22Rv1 (cell line): ENCODE results near the gene PCDH9.

Experiments used
- H3K27ac ChIP-seq: fragments of 450-650 bp; 2 replicates; pipeline ENCODE4 v1.5.1; 2017
- ZFX ChIP-seq: fragments of 450-650 bp; IDR thresholded peaks from 2 replicates; pipeline ENCODE4 v1.6.1; 2017; ENCODE audit warnings: antibody characterized with exemption, borderline replicate concordance
- TF ChIP-seq, protein P1 (sequence below): fragments of 450-650 bp; IDR thresholded peaks from 2 replicates; pipeline ENCODE4 v1.5.1; 2017; ENCODE audit warnings: mild to moderate bottlenecking

The PCDH9 gene

GRCh38 chr13:66809485-66809884 is 420.7 kb downstream of the PCDH9 start:
- no peak for TF ChIP-seq ZFX
- TF ChIP-seq, protein P1, sequence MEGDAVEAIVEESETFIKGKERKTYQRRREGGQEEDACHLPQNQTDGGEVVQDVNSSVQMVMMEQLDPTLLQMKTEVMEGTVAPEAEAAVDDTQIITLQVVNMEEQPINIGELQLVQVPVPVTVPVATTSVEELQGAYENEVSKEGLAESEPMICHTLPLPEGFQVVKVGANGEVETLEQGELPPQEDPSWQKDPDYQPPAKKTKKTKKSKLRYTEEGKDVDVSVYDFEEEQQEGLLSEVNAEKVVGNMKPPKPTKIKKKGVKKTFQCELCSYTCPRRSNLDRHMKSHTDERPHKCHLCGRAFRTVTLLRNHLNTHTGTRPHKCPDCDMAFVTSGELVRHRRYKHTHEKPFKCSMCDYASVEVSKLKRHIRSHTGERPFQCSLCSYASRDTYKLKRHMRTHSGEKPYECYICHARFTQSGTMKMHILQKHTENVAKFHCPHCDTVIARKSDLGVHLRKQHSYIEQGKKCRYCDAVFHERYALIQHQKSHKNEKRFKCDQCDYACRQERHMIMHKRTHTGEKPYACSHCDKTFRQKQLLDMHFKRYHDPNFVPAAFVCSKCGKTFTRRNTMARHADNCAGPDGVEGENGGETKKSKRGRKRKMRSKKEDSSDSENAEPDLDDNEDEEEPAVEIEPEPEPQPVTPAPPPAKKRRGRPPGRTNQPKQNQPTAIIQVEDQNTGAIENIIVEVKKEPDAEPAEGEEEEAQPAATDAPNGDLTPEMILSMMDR: no peak
- no peak overlapping the region for H3K27ac ChIP-seq

DNA sequence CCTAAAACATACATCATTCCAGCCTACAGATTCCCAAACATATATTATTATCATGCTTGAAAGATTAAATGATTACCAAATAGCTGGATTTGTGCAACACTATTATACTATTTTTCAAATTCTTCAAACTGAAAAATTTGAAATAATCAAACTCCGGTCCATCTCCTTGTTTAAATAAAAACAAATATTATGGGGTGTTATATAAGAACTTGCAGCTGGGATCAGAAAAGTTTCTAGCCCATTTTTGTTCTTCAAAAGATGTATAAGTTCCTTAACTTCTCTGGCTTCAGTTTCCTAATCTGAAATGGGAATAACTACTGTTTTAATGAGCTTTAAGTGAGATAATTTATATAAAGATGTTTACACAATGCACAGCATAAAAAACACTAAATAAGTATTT is 422.9 kb downstream of the PCDH9 start:
- H3K27ac ChIP-seq: no peak overlapping the region
- TF ChIP-seq, protein P1: no peak
- no peak for TF ChIP-seq ZFX

DNA sequence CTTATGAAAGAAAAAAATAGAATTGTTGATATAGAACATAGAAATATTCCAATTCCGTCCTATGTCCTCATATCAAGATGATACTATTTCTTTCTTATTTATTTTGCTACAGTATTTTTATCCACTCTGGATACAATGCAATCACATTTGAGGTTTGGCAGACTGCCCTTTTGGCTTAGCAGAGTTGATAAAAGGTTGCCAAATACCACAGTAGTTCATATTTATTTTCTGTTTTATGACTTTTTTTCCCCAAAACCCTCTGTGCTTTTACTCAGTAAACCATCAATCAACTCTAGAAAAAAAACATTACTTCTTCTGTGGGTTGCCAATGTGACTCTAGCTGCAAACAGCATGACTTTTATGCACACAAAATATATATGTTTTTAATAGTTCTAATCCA is 424.5 kb downstream of the PCDH9 start:
- H3K27ac ChIP-seq: no peak overlapping the region
- no peak for TF ChIP-seq ZFX
- TF ChIP-seq, protein P1: no peak

- no peak overlapping the region for H3K27ac ChIP-seq
- TF ChIP-seq, protein P1: no peak
- TF ChIP-seq ZFX: no peak
These were observed 426.2 kb downstream of the PCDH9 start for GRCh38 chr13:66803808-66804456.

DNA sequence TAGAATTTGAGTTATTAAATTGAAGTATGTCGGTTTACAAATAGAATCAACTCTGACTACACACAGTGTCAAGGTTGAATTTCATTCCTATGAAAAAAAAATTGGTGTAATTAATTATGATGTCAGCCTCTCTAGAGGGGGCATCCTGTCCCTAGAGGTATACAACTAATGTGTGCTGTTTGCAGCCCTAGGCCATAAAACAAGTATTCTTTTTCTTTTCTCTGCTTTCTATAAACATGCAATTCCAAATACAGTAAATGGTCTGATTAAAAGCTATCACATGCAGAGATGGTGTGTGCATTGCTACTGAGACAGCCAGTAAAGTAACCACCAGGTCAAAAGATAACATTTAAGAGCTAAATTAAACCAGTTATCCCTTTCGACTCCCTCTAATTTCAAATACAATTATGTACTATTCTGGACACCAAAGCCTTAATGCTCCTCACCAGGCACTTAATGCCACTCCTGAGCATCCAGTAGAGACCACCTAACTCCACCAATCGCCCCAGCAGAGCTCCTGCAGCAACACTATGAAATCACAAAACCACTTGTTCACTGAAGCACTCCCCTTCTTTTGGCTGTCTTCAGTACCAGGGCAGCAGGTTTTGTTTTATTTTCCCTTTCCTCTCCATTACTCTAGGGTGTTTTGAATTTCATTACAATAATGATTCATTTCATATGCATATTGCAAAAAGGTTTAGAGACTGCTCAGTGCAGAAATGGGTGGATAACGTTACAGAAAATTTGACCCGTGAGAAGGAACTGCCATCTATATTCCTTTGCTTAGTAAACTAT is 426.9 kb downstream of the PCDH9 start:
- TF ChIP-seq ZFX: no peak
- TF ChIP-seq, protein P1: no peak
- H3K27ac ChIP-seq: no peak overlapping the region

GRCh38 chr13:66795636-66796035 is 434.5 kb downstream of the PCDH9 start:
- no peak for TF ChIP-seq ZFX
- TF ChIP-seq, protein P1: no peak

More at GRCh38 chr13:66795636-66796035, 434.5 kb downstream of the PCDH9 start:
- H3K27ac ChIP-seq: no peak overlapping the region
